Measurements from ENCODE around the gene EIF1. TPM values are rescaled to one million over a fixed set of nuclear protein-coding genes. Genes with fewer than 3 reads are reported as not detected.

EIF1 gene
- total RNA-seq, 1 donor from 2014 or later, result 86.7 TPM

DNA sequence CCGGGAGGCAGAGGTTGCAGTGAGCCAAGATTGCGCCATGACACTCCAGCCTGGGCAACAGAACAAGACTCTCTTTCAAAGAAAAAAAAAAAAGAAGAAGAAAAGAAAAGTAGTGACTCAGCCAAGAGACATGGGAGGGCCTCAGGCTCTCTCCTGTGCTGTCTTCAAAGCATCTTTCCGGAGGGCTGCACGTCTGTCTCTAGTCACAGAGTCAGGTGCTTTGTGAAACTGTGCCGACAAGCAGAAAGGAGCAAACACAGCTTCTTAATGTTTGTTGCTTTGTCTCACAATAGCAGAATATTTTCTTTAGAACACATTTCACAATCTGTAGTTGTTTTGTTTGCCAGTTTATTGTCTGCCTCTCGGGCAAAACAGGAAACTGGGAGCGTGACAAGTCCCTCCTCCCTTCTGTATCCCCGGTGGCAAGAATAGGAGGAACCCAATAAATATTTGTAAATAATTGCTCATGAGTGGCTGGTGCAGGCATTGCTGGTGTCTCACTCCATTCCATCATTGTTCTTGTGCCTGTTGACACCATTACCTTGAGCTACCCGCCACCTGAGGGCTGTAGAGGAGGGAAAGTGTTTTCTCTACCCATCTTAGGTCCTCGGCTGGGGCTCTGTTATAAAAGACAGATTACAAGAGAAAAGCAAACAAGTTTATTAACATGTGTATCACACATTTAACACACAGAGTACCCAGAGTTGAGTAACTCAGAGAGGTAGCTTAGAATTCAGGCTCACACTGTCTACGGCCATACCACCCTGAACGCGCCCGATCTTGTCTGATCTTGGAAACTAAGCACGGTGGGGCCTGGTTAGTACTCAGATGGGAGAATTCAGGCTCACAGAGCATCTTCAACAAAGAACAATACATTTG, 29.0 kb downstream of the EIF1 start:
- TF ChIP-seq, protein P1, sequence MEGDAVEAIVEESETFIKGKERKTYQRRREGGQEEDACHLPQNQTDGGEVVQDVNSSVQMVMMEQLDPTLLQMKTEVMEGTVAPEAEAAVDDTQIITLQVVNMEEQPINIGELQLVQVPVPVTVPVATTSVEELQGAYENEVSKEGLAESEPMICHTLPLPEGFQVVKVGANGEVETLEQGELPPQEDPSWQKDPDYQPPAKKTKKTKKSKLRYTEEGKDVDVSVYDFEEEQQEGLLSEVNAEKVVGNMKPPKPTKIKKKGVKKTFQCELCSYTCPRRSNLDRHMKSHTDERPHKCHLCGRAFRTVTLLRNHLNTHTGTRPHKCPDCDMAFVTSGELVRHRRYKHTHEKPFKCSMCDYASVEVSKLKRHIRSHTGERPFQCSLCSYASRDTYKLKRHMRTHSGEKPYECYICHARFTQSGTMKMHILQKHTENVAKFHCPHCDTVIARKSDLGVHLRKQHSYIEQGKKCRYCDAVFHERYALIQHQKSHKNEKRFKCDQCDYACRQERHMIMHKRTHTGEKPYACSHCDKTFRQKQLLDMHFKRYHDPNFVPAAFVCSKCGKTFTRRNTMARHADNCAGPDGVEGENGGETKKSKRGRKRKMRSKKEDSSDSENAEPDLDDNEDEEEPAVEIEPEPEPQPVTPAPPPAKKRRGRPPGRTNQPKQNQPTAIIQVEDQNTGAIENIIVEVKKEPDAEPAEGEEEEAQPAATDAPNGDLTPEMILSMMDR (conservative IDR thresholded peaks at IDR 0.05; ENCODE audit: low read depth, low read length), result no peak
- no peak overlapping the region for H3K4me3 ChIP-seq (ENCODE audit: low read depth, low read length)
- no peak for DNase-seq (ENCODE audit: low read depth)

DNA sequence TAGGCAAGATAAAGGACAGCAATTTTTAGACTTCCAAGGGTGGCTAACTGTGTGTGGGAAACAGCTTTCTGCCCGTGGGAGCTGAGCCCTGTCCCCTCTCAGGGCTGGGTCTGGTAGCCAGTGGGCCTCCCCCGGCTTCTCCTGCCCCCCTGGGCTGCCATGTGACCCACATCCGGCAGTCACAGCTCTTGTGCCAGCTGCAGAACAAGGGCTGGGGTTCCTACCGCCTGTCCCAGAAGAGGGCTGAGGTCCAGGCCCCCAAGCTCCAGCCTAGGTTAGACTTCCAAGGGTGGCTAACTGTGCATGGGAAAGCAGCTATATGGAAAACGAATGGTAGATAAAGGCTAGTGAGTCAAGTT, 29.6 kb downstream of the EIF1 start:
- H3K4me3 ChIP-seq (ENCODE audit: low read depth, low read length), result no peak overlapping the region
- DNase-seq (ENCODE audit: low read depth), result no peak
- TF ChIP-seq, protein P1 (conservative IDR thresholded peaks at IDR 0.05; ENCODE audit: low read depth, low read length), result no peak

DNA sequence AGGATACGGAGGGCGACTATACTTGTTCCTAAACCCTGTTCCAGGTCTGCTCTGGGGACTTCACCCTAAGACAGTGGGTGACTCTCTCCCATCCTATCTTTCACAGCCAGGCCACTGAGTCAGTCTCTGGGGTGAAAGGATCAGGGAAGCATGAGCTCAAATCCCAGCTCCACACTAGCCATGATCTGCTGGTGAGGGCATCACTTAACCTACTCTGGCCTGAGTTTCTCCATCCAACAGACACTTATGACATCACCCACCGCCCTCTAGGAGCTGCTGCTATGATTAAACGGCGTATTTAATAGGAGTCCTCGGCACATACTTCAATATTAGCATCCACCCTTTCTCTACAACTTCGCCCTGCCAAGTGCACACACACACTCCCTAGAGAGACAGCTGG, 33.5 kb downstream of the EIF1 start:
- H3K4me3 ChIP-seq (ENCODE audit: low read depth, low read length), result no peak overlapping the region
- DNase-seq (ENCODE audit: low read depth), result no peak
- TF ChIP-seq, protein P1 (conservative IDR thresholded peaks at IDR 0.05; ENCODE audit: low read depth, low read length), result no peak

DNA sequence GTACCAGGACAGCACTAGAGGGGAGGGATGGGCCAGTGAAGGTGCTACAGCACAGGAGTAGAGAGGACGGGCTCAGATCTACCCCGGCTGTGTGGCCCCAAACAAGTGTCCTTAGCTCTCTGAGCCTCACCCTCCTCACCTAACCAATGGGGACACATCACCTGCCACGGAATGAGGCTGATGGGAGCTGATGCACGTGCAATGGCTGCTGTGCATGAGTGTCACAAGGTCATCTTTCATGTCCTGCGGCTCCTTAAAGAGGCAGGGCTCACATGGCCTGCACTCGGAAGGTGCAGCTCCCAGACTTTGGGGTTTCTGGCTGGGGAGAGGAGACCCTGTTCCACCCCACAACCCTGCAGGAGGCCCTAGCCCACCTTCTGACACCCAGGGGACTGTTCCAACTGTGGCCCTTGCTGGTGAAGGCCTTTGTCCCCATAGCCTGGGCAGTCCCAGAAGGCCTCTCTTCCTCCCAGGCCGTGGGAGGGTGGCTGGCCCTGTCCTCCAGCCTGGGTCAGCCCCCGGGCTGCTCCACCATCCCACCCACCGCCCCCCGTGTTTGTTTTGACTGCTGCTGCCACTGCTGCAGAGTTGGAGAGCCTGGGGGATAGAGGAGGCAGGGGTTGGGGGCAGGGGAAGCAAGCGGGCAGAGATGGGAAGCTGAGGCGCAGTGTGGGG, 35.3 kb downstream of the EIF1 start:
- TF ChIP-seq, protein P1 (conservative IDR thresholded peaks at IDR 0.05; ENCODE audit: low read depth, low read length), result no peak
- DNase-seq (ENCODE audit: low read depth), result no peak
- no peak overlapping the region for H3K4me3 ChIP-seq (ENCODE audit: low read depth, low read length)

DNA sequence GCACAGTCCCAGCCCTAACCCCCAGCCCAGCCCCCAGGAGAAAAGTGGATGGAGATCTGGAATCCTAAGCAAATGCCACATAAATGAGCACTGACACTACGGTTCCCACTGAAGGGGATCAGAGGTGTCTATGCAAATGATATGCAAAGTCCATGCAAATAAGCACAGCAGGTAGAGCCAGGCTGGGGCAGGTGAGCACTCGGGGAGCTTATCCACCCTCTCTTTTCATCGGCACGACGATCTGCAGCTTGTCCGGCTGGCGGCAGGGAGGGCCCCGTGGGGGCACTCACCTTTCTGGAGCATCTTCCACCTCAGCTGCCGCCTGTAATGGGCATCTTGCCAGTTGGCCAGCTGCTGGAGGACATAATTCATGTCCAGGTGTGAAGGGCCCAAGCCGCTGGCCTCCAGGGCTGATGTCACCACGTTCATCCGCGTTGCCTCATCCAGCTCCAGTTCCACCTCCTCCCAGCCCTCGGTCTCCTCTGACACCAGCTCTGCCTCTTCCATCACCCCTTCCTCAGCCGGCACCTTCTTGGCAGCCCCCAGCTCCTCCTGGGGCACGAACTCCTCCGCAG, 35.9 kb downstream of the EIF1 start:
- TF ChIP-seq, protein P1 (conservative IDR thresholded peaks at IDR 0.05; ENCODE audit: low read depth, low read length), result no peak
- no peak for DNase-seq (ENCODE audit: low read depth)
- H3K4me3 ChIP-seq (ENCODE audit: low read depth, low read length), result no peak overlapping the region

DNA sequence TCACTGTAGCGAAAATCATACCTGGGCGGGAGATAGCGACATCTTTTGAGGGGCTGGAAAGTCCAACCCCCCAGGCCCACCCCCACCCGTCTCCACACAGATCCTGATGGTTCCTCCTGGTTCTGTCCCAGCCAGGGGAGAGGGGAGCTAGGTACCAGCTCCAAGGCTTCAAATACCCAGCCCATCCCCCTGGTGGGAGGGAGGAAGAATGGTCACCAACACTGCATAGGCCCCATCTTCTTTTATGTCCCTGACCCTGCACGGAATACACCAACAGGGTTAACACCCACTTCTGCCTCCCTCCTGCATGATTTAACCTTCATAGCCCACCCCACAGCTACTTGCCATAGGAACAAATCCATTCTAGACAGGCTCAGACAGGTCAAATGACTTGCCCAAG, 36.4 kb downstream of the EIF1 start:
- no peak for DNase-seq (ENCODE audit: low read depth)
- H3K4me3 ChIP-seq (ENCODE audit: low read depth, low read length), result no peak overlapping the region
- TF ChIP-seq, protein P1 (conservative IDR thresholded peaks at IDR 0.05; ENCODE audit: low read depth, low read length), result no peak
